GM23248 (cell line): ENCODE results near the gene HSPA12B.

Experiments used
- EZH2 ChIP-seq: fragments of 200-600 bp; sonication (generic); IDR thresholded peaks from 2 replicates; pipeline ENCODE4 v1.6.1; 2018; ENCODE audit warnings: antibody characterized with exemption, mild to moderate bottlenecking; ENCODE audit not compliant: insufficient read depth, poor library complexity, severe bottlenecking
- EZH2phosphoT487 ChIP-seq: fragments of 200-600 bp; sonication (generic); IDR thresholded peaks from 2 replicates; pipeline ENCODE4 v1.6.1; 2018; ENCODE audit warnings: antibody characterized with exemption, moderate library complexity, mild to moderate bottlenecking, low read depth; ENCODE audit not compliant: insufficient read depth

DNA sequence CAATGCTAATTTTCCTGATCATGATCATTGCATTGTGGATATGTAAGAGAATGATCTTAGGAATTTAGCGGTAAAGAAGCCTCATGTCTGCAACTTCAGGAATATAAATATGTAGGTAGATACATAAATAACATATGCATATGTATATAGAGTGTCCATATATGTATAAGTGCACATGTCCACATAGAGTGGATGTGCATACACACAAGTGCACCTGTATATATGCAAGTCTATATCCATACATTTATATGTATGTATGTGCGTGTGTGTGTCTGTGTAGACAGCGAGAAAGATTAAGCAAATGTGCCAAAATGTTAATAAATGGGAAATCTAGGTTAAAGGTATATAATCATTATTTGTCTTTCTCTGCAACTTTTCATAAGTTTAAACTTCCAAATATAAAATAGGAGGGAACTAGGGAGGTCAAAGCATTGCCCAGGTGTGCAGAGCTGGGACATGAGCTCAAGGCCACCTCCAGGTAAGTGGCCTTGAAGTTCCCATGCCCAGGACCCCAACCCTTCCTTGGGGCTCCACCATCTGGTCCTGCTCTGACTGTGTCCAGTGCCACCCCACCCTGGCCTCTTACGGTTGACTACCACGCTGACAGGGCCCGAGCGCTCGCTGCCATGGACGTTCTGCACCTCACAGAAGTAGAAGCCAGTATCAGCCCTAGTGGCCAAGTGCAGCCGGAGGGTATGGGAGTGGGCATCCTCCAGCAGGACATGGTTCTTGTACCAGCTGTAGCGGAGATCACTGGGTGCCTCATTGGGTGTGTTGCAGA, 29.7 kb upstream of the HSPA12B start:
- no peak for TF ChIP-seq EZH2
- TF ChIP-seq EZH2phosphoT487, result no peak
